22Rv1 (cell line): ENCODE data around the gene SBSN.

Source experiments
- CTCF ChIP-seq: fragments of 450-650 bp; IDR thresholded peaks from 2 replicates; pipeline ENCODE4 v1.5.1; 2017; ENCODE audit warnings: mild to moderate bottlenecking
- ZFX ChIP-seq: fragments of 450-650 bp; IDR thresholded peaks from 2 replicates; pipeline ENCODE4 v1.6.1; 2017; ENCODE audit warnings: antibody characterized with exemption, borderline replicate concordance

GRCh38 chr19:35569281-35569781 lies 41.2 kb upstream of the SBSN start:
- TF ChIP-seq CTCF (no peak), ZFX (no peak)
